Naive B cell (primary cell): ENCODE measurements around the gene RPS26. TPM values are rescaled to one million over a fixed set of nuclear protein-coding genes. Genes with fewer than 3 reads are reported as not detected.

Experiments used
- ATAC-seq, 2 donors: fragments of 150-1000 bp; cut with Tn5 transposase; 2 replicates each; pipeline ENCODE4 v1.10.0; 2021; ENCODE audit warnings: low read depth in 2 of 2, mild to moderate bottlenecking in 2 of 2, moderate library complexity in 2 of 2
- DNase-seq: peaks from one replicate; pipeline ENCODE4 v3.0.0; 2022
- H3K27ac Mint-ChIP-seq, 6 donors: one replicate each; pipeline ENCODE4 v1.8.0; 2020 to 2022; ENCODE audit warnings: mild to moderate bottlenecking in 6 of 6, mixed read lengths in 6 of 6, moderate library complexity in 5 of 6, inconsistent platforms in 2 of 6
- H3K27me3 Mint-ChIP-seq, 3 donors: one replicate each; pipeline ENCODE4 v1.8.0; 2021 to 2022; ENCODE audit warnings: mixed read lengths in 3 of 3, mild to moderate bottlenecking in 1 of 3
- H3K36me3 Mint-ChIP-seq, 2 donors: one replicate each; pipeline ENCODE4 v1.8.0; 2020 to 2022; ENCODE audit warnings: mixed read lengths in 2 of 2, inconsistent platforms in 1 of 2, mild to moderate bottlenecking in 1 of 2
- H3K4me1 Mint-ChIP-seq, 3 donors: one replicate each; pipeline ENCODE4 v1.8.0; 2020 to 2022; ENCODE audit warnings: mixed read lengths in 3 of 3, inconsistent platforms in 1 of 3, mild to moderate bottlenecking in 1 of 3, moderate library complexity in 1 of 3
- H3K4me3 Mint-ChIP-seq, 8 donors: one replicate each; pipeline ENCODE4 v1.8.0; 2020 to 2022; ENCODE audit warnings: mild to moderate bottlenecking in 8 of 8, mixed read lengths in 8 of 8, moderate library complexity in 8 of 8, inconsistent platforms in 2 of 8
- H3K9me3 Mint-ChIP-seq, 7 donors: one replicate each; pipeline ENCODE4 v1.8.0; 2020 to 2022; ENCODE audit warnings: mixed read lengths in 7 of 7, mild to moderate bottlenecking in 5 of 7, inconsistent platforms in 2 of 7, moderate library complexity in 1 of 7
- polyA plus RNA-seq, 6 donors: library from polyadenylated mRNA; unstranded; fragments of 300-500 nt; fragmentation: Illumina TruSeq; gene quantifications; one replicate each; pipeline ENCODE4 v1.2.3, GENCODE V29; 2021; ENCODE audit warnings: low read depth in 6 of 6

Gene RPS26
- polyA plus RNA-seq, 6 donors from 2014 or later: 199 to 764 (median 532) TPM

DNA sequence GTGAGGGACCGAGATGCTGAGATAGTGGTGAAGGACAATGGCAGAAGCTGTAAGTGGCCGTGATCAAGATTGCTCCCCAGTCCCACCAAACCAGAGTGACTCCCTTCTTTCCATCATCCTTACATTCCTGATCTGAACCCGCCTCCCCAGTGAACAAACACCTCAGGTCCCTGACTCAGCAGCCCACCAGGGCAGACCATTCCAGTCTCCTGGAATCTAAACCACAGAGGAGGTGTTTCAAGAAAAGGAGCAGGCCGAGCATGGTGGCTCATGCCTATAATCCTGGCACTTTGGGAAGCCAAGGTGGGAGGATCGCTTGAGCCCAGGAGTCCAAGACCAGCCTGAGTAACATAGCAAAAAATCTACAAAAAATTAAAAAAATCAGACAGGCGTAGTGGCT lies 44.9 kb downstream of the RPS26 start:
- peaks cover 14 to 41% (median 23%) of the 10 kb centered on the region in 3 donors for H3K27me3 Mint-ChIP-seq
- no peaks in the 10 kb centered on the region for H3K36me3 Mint-ChIP-seq
- DNase-seq (no peak), ATAC-seq (no peak)
- no peaks in the 10 kb centered on the region for H3K4me1 Mint-ChIP-seq
- H3K4me3 Mint-ChIP-seq: peak overlapping the region in 1 of 8 donors; percentile 12
- no peaks in the 10 kb centered on the region for H3K9me3 Mint-ChIP-seq
- H3K27ac Mint-ChIP-seq: peak overlapping the region in 1 of 6 donors; percentile 47

DNA sequence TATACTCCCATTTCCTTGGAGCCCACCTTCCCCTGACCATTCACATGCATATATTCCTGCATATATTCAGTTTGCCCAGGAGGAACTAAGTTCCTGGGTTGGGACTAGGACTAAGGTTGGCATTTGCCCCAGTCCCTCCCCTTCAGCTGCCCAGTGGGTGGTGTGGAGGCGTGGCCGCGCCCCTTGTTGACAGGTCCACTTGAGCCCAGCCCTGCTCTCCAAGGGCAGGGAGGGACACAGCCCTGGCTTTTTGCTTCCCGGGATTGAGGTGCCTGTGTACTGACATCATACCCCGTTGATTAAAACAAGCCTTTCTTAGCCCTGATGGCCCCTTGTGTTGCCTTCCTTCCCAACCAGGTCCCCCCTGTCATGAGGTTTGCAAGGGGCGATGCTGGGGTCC lies 45.5 kb downstream of the RPS26 start:
- Mint-ChIP-seq H3K4me1 (no peaks in the 10 kb centered on the region), H3K27ac (no peak overlapping the region), H3K4me3 (no peak overlapping the region), H3K36me3 (no peaks in the 10 kb centered on the region), H3K27me3 (peaks cover 8 to 34% (median 26%) of the 10 kb centered on the region in 3 donors), H3K9me3 (no peaks in the 10 kb centered on the region)
- no peak for DNase-seq
- ATAC-seq: no peak

Other genes starting within 250 kb of the RPS26 start
- 100 to 1,000 TPM in 4 of 6 donors, 10 to 100 TPM in 2; 92.8 to 128 (median 106) TPM for gene SARNP, start 224.2 kb upstream of the RPS26 start, polyA plus RNA-seq
- 100 to 1,000 TPM in 3 of 6 donors, 10 to 100 TPM in 3; 73.9 to 114 (median 98.1) TPM for gene ORMDL2, start 223.9 kb upstream of the RPS26 start, polyA plus RNA-seq
- 10 to 100 TPM; 29.0 to 46.9 (median 37.4) TPM for gene DNAJC14, start 212.3 kb upstream of the RPS26 start, polyA plus RNA-seq
- gene MMP19, start 199.0 kb upstream of the RPS26 start, polyA plus RNA-seq: under 1 TPM in 1 of 6 donors, not detected in 5; 0.21 TPM
- gene PYM1, start 114.0 kb upstream of the RPS26 start, polyA plus RNA-seq: 10 to 100 TPM; 60.7 to 88.1 (median 76.5) TPM
- gene DGKA, start 110.8 kb upstream of the RPS26 start, polyA plus RNA-seq: 100 to 1,000 TPM in 1 of 6 donors, 10 to 100 TPM in 5; 64.0 to 119 (median 65.9) TPM
- gene PMEL, start 75.9 kb upstream of the RPS26 start, polyA plus RNA-seq: under 1 TPM in 1 of 6 donors, not detected in 5; 0.38 TPM
- gene CDK2, start 75.1 kb upstream of the RPS26 start, polyA plus RNA-seq: 10 to 100 TPM in 5 of 6 donors, 1 to 10 TPM in 1; 10.0 to 18.6 (median 11.9) TPM
- 10 to 100 TPM; 58.4 to 77.7 (median 68.8) TPM for gene RAB5B, start 67.8 kb upstream of the RPS26 start, polyA plus RNA-seq
- under 1 TPM in 4 of 6 donors, not detected in 2; 0.18 to 0.58 (median 0.31) TPM for gene SUOX, start 44.6 kb upstream of the RPS26 start, polyA plus RNA-seq
- gene IKZF4, start 20.9 kb upstream of the RPS26 start, polyA plus RNA-seq: under 1 TPM in 5 of 6 donors, not detected in 1; 0.14 to 0.32 (median 0.25) TPM
- gene ERBB3, start 38.2 kb downstream of the RPS26 start, polyA plus RNA-seq: not detected
- gene PA2G4, start 62.6 kb downstream of the RPS26 start, polyA plus RNA-seq: 100 to 1,000 TPM; 124 to 141 (median 132) TPM
- gene RPL41, start 74.7 kb downstream of the RPS26 start, polyA plus RNA-seq: 1,000 to 10,000 TPM; 5,503 to 9,903 (median 8,851) TPM
- 1 to 10 TPM; 1.0 to 7.8 (median 3.4) TPM for gene ZC3H10, start 76.3 kb downstream of the RPS26 start, polyA plus RNA-seq
- gene ESYT1, start 86.3 kb downstream of the RPS26 start, polyA plus RNA-seq: 100 to 1,000 TPM; 145 to 293 (median 196) TPM
- gene MYL6B, start 110.7 kb downstream of the RPS26 start, polyA plus RNA-seq: 10 to 100 TPM; 14.2 to 35.1 (median 20.2) TPM
- gene MYL6, start 116.4 kb downstream of the RPS26 start, polyA plus RNA-seq: 1,000 to 10,000 TPM; 1,680 to 2,679 (median 1,914) TPM
- gene SMARCC2, start 147.6 kb downstream of the RPS26 start, polyA plus RNA-seq: 100 to 1,000 TPM in 1 of 6 donors, 10 to 100 TPM in 5; 33.3 to 112 (median 64.8) TPM
- 100 to 1,000 TPM in 5 of 6 donors, 10 to 100 TPM in 1; 95.2 to 136 (median 109) TPM for gene RNF41, start 180.0 kb downstream of the RPS26 start, polyA plus RNA-seq
- gene NABP2, start 182.4 kb downstream of the RPS26 start, polyA plus RNA-seq: 1 to 10 TPM in 5 of 6 donors, under 1 TPM in 1; 0.73 to 5.7 (median 3.9) TPM
- not detected for gene SLC39A5, start 188.1 kb downstream of the RPS26 start, polyA plus RNA-seq
- 10 to 100 TPM in 3 of 6 donors, 1 to 10 TPM in 3; 2.3 to 13.2 (median 8.0) TPM for gene ANKRD52, start 216.5 kb downstream of the RPS26 start, polyA plus RNA-seq
- gene COQ10A, start 225.0 kb downstream of the RPS26 start, polyA plus RNA-seq: 10 to 100 TPM in 5 of 6 donors, 1 to 10 TPM in 1; 9.5 to 16.6 (median 14.2) TPM